Measurements from ENCODE around the gene MYO3B. TPM values are rescaled to one million over a fixed set of nuclear protein-coding genes. Genes with fewer than 3 reads are reported as not detected.

Gene MYO3B
- total RNA-seq, 1 experiment from 2014 or later, result 0.63 TPM

- H2AFZ ChIP-seq (ENCODE audit: low read length), result no peak overlapping the region
- H4K8ac ChIP-seq (replicated peaks; ENCODE audit: insufficient read length, low read depth, low read length), result no peak overlapping the region
- H3K56ac ChIP-seq (ENCODE audit: insufficient read length, low read depth, low read length), result no peak overlapping the region
- no peaks in the 10 kb centered on the region for H3K9me3 ChIP-seq (ENCODE audit: control insufficient read depth, low read depth, low read length)
- no CpG with 5 or more reads among the region's 2 CpGs for WGBS (ENCODE audit: extremely low coverage, insufficient read length, low lambda C conversion rate)
- peaks cover 5% of the 10 kb centered on the region for H3K27me3 Mint-ChIP-seq (ENCODE audit: low read depth)
- H3K4me1 ChIP-seq (ENCODE audit: insufficient read depth, low read length), result no peaks in the 10 kb centered on the region
- TF ChIP-seq CTCF (conservative IDR thresholded peaks at IDR 0.05), result no peak
- H2BK12ac ChIP-seq (ENCODE audit: insufficient read length, low read depth, low read length), result no peak overlapping the region
- H3K27ac ChIP-seq (ENCODE audit: insufficient read length, low read depth, low read length), result no peak overlapping the region
- no peaks in the 10 kb centered on the region for H3K27me3 ChIP-seq (ENCODE audit: insufficient read depth, low read length)
- H4K5ac ChIP-seq (ENCODE audit: insufficient read length, low read depth, low read length), result no peak overlapping the region
- H2AK5ac ChIP-seq (ENCODE audit: insufficient read length, low read length), result no peak overlapping the region
- H3K4me1 Mint-ChIP-seq, result no peaks in the 10 kb centered on the region; a peak in 1 of 4 replicates
- H2BK20ac ChIP-seq (ENCODE audit: low read depth, low read length, poor library complexity, severe bottlenecking), result no peak overlapping the region
- no peaks in the 10 kb centered on the region for H4K20me1 ChIP-seq (ENCODE audit: control insufficient read depth, insufficient read depth, insufficient read length)
- H3K18ac ChIP-seq (ENCODE audit: insufficient read length, low read depth, low read length), result no peak overlapping the region
- no peak overlapping the region for H3K4ac ChIP-seq (ENCODE audit: low read depth, low read length)
- no peak for DNase-seq
- no peaks in the 10 kb centered on the region for H3K79me2 ChIP-seq (ENCODE audit: insufficient read depth, low read length)
- H3K23me2 ChIP-seq (ENCODE audit: insufficient read length, low read depth, low read length, poor library complexity, severe bottlenecking), result no peaks in the 10 kb centered on the region
- H3K14ac ChIP-seq (ENCODE audit: insufficient read depth, low read length), result no peak overlapping the region
- H3K27ac Mint-ChIP-seq, result no peak overlapping the region
- no peak overlapping the region for H3T11ph ChIP-seq (ENCODE audit: low read length)
- H3K36me3 Mint-ChIP-seq (ENCODE audit: insufficient read depth in 1 of 3, low read depth in 3 of 3), result no peaks in the 10 kb centered on the region
- H4K91ac ChIP-seq (ENCODE audit: insufficient read length, low read depth, low read length), result no peak overlapping the region
- no peak overlapping the region for H2BK5ac ChIP-seq (ENCODE audit: insufficient read length, low read length)
- H3K79me1 ChIP-seq (ENCODE audit: insufficient read depth, low read depth, low read length, poor library complexity, severe bottlenecking), result no peaks in the 10 kb centered on the region
- H3K23ac ChIP-seq (ENCODE audit: insufficient read length, low read depth, low read length), result no peak overlapping the region
- no peak overlapping the region for H3K4me2 ChIP-seq (ENCODE audit: insufficient read depth, insufficient read length, low read length)
- no peak overlapping the region for H3K4me3 Mint-ChIP-seq
- no peak overlapping the region for H2BK120ac ChIP-seq (ENCODE audit: low read depth, low read length, poor library complexity, severe bottlenecking)
- no peak overlapping the region for H3K9ac ChIP-seq (ENCODE audit: extremely low read depth, insufficient read length, low read length)
- no peaks in the 10 kb centered on the region for H3K9me3 Mint-ChIP-seq
- H2BK15ac ChIP-seq (ENCODE audit: low read depth, low read length), result no peak overlapping the region
These were observed 247.4 kb downstream of the MYO3B start for GRCh38 chr2:170425281-170425751.

Data from H9 (cell line).